ENCODE data around the gene FSTL5.

DNA sequence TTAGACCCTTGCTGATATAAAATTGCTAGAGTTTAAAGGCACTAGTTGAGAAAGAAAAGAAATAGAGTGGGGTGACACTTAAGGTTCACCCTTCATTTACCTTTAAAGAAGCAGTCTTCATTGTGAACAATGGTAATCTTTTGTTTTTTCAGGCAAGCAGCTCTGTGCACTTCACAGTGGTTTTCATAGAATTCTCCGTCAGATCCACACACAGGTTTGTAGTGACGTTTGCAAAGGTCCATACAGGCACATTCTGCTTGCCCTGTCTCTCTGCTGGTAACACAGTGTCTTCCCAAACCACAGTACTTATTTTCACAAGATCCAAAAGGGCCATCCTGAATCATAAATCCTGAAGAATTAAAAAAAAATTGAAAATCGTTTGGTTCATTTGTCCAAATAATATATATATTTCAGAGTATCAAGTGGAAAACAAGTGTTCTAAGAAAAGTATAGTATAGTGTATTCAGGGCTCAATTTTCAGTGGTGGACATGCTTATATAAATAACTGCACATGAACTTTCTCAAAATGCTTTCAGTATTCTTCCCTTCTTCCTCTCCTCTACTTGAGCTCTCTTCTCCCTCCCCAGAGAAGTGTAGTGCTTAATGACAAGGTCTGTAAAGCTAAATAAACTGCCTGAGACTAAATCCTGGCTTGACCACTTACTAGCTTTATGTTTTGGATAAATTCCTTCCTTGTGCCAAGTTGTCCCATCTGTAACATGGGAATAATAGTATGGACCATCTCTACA is 243.3 kb downstream of the FSTL5 start:
- no peak for TF ChIP-seq EZH2 (IDR thresholded peaks at IDR 0.05; ENCODE audit: borderline replicate concordance, low read length)
- TF ChIP-seq, protein P1, sequence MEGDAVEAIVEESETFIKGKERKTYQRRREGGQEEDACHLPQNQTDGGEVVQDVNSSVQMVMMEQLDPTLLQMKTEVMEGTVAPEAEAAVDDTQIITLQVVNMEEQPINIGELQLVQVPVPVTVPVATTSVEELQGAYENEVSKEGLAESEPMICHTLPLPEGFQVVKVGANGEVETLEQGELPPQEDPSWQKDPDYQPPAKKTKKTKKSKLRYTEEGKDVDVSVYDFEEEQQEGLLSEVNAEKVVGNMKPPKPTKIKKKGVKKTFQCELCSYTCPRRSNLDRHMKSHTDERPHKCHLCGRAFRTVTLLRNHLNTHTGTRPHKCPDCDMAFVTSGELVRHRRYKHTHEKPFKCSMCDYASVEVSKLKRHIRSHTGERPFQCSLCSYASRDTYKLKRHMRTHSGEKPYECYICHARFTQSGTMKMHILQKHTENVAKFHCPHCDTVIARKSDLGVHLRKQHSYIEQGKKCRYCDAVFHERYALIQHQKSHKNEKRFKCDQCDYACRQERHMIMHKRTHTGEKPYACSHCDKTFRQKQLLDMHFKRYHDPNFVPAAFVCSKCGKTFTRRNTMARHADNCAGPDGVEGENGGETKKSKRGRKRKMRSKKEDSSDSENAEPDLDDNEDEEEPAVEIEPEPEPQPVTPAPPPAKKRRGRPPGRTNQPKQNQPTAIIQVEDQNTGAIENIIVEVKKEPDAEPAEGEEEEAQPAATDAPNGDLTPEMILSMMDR (conservative IDR thresholded peaks at IDR 0.05 in 1 of 2, IDR thresholded peaks at IDR 0.05 in 1 of 2; ENCODE audit: extremely low read depth in 1 of 2, insufficient read depth in 1 of 2, low read depth in 1 of 2, low read length in 2 of 2): no peak

Measured in mammary epithelial cell (primary cell).